ENCODE data around the gene DNAH11.

- TF ChIP-seq POLR2AphosphoS5 (IDR thresholded peaks at IDR 0.05; ENCODE audit: low read depth, low read length) (no peak), CTCF (IDR thresholded peaks at IDR 0.05) (no peak), SIN3A (IDR thresholded peaks at IDR 0.05; ENCODE audit: borderline replicate concordance, insufficient read depth, low read depth, low read length) (no peak)
- TF ChIP-seq, protein P1, sequence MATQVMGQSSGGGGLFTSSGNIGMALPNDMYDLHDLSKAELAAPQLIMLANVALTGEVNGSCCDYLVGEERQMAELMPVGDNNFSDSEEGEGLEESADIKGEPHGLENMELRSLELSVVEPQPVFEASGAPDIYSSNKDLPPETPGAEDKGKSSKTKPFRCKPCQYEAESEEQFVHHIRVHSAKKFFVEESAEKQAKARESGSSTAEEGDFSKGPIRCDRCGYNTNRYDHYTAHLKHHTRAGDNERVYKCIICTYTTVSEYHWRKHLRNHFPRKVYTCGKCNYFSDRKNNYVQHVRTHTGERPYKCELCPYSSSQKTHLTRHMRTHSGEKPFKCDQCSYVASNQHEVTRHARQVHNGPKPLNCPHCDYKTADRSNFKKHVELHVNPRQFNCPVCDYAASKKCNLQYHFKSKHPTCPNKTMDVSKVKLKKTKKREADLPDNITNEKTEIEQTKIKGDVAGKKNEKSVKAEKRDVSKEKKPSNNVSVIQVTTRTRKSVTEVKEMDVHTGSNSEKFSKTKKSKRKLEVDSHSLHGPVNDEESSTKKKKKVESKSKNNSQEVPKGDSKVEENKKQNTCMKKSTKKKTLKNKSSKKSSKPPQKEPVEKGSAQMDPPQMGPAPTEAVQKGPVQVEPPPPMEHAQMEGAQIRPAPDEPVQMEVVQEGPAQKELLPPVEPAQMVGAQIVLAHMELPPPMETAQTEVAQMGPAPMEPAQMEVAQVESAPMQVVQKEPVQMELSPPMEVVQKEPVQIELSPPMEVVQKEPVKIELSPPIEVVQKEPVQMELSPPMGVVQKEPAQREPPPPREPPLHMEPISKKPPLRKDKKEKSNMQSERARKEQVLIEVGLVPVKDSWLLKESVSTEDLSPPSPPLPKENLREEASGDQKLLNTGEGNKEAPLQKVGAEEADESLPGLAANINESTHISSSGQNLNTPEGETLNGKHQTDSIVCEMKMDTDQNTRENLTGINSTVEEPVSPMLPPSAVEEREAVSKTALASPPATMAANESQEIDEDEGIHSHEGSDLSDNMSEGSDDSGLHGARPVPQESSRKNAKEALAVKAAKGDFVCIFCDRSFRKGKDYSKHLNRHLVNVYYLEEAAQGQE (IDR thresholded peaks at IDR 0.05; ENCODE audit: insufficient read depth in 1 of 2, low read depth in 2 of 2, low read length in 1 of 2) = no peak
Observed at GRCh38 chr7:21911341-21911875, 368.6 kb downstream of the DNAH11 start.

All from Panc1 (cell line).